Upper lobe of left lung (tissue), 6 donors: ENCODE data around the gene TEX19. TPM values are rescaled to one million over a fixed set of nuclear protein-coding genes. Genes with fewer than 3 reads are reported as not detected.
"Not testable (repeated sequence)": the region's sequence is repeated elsewhere in the genome, so short reads cannot be mapped to it uniquely, and the experiment has no call there.

Experiments
- ATAC-seq, 2 donors: fragments of 200-7000 bp; cut with Tn5 transposase; one replicate each; pipeline ENCODE4 v1.9.1; 2022; ENCODE audit warnings: mild to moderate bottlenecking in 2 of 2, moderate library complexity in 2 of 2; ENCODE audit not compliant: low FRiP score in 2 of 2
- DNase-seq, 2 donors: peaks; one replicate each; pipeline ENCODE4 v3.0.0-alpha.2; 2019 to 2020
- H3K27ac ChIP-seq, 4 donors: fragments of 200-600 bp; sonication (generic); one replicate each; pipeline ENCODE4 v1.5.1; 2016 to 2019
- H3K27me3 ChIP-seq, 4 donors: fragments of 200-600 bp; sonication (generic); one replicate each; pipeline ENCODE4 v1.5.1; 2017 to 2019
- H3K36me3 ChIP-seq, 4 donors: fragments of 200-600 bp; sonication (generic); one replicate each; pipeline ENCODE4 v1.5.1; 2016 to 2019
- H3K4me1 ChIP-seq, 4 donors: fragments of 200-600 bp; sonication (generic); one replicate each; pipeline ENCODE4 v1.5.1; 2018 to 2019
- H3K4me3 ChIP-seq, 4 donors: fragments of 200-600 bp; sonication (generic); one replicate each; pipeline ENCODE4 v1.5.1; 2017 to 2019; ENCODE audit warnings: mild to moderate bottlenecking in 2 of 4, moderate library complexity in 1 of 4
- H3K9me3 ChIP-seq, 4 donors: fragments of 200-600 bp; sonication (generic); one replicate each; pipeline ENCODE4 v1.5.1; 2018 to 2019
- EP300 ChIP-seq, 4 donors: sonication (generic); formaldehyde crosslinking; IDR thresholded peaks; one replicate each; pipeline ENCODE4 v1.5.1; 2017; ENCODE audit warnings: antibody characterized with exemption in 4 of 4, control low read depth in 2 of 4
- POLR2A ChIP-seq, 4 donors: fragments of 450-650 bp; IDR thresholded peaks; one replicate each; pipeline ENCODE4 v1.5.1; 2016 to 2017; ENCODE audit warnings: antibody characterized with exemption in 4 of 4, mild to moderate bottlenecking in 2 of 4
- POLR2AphosphoS5 ChIP-seq, 2 donors: sonication (generic); formaldehyde crosslinking; IDR thresholded peaks; one replicate each; pipeline ENCODE4 v1.5.1; 2017; ENCODE audit warnings: antibody characterized with exemption in 2 of 2
- WGBS, 2 donors: methylation state at CpG; one replicate each; pipeline ENCODE4 v1.1.5; 2017 to 2018; 5-methylcytosine and 5-hydroxymethylcytosine counted together
- total RNA-seq, 6 donors: library from RNA; depleted of rRNA in 4 of 6; stranded (reverse); fragments of >200 nt in 4 of 6; gene quantifications; one replicate each; pipeline versions ENCODE4 v1.1.0 to v1.2.1, GENCODE V29; 2016 to 2021
- TF ChIP-seq, protein P1 (sequence below), 6 experiments: fragments of 450-650 bp in 4 of 6; fragments of 200-600 bp in 2 of 6; sonication (generic) in 2 of 6; IDR thresholded peaks; one replicate each; pipeline ENCODE4 v1.5.1; 2016 to 2019; ENCODE audit warnings: antibody characterized with exemption in 6 of 6
- donor health status: DM: no; HTN: no; CAD: no; lungs with moderate emphysema.
- donor health status: DM: no; HTN: yes; CAD: no; lungs with severe emphysema.

TEX19 gene
- total RNA-seq, 6 donors from 2014 or later, result not detected

DNA sequence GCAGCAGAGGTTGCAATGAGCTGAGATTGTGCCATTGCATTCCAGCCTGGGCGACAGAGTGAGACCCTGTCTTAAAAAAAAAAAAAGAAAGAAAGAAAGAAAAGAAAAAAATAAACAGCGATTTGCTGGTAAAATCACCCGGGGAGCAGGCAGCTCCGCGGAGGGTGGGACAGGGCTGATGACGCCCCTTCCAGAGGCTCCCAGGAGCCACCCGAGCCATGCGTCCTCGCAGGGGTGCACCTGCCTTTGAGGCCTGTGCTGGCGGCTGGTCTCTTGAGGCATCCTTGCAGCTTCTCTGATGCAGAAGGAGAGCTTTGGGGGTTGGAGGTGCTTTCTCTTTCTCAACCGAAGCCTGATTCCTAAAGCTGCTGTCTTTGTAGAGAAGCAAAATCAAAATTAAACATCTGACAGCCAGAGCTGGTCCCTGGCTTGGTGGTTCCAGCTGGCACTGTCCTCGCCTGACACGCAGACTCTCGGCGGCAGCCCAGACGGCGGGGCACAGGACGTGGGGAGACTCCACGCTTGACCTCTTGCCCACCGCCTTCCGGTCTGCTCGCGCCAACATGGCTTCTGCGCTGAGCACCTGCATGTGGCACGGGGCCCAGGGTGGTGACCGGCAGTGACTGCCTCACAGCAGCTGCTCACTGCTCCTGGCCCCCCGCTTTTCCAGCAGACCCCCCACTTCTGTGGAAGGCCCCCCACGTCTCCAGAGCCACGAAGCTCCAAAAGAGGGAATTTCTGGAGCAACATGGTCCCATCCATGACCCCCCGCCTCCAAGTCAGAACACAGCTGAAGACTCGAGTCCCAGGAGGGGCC, 19.1 kb downstream of the TEX19 start:
- ATAC-seq (no peak), DNase-seq (peak in 1 of 2 donors; percentile 78)
- Histone ChIP-seq H3K36me3 (no peaks in the 10 kb centered on the region), H3K27me3 (peaks cover 0 to 25% (median 8%) of the 10 kb centered on the region in 4 donors), H3K4me1 (peaks cover 0 to 10% (median 0%) of the 10 kb centered on the region in 4 donors), H3K27ac (no peak overlapping the region), H3K4me3 (no peak overlapping the region), H3K9me3 (no peaks in the 10 kb centered on the region)
- TF ChIP-seq EP300 (IDR thresholded peaks at IDR 0.05), result no peak
- no peak for TF ChIP-seq POLR2A (IDR thresholded peaks at IDR 0.05)
- TF ChIP-seq POLR2AphosphoS5 (IDR thresholded peaks at IDR 0.05), result no peak
- TF ChIP-seq, protein P1, sequence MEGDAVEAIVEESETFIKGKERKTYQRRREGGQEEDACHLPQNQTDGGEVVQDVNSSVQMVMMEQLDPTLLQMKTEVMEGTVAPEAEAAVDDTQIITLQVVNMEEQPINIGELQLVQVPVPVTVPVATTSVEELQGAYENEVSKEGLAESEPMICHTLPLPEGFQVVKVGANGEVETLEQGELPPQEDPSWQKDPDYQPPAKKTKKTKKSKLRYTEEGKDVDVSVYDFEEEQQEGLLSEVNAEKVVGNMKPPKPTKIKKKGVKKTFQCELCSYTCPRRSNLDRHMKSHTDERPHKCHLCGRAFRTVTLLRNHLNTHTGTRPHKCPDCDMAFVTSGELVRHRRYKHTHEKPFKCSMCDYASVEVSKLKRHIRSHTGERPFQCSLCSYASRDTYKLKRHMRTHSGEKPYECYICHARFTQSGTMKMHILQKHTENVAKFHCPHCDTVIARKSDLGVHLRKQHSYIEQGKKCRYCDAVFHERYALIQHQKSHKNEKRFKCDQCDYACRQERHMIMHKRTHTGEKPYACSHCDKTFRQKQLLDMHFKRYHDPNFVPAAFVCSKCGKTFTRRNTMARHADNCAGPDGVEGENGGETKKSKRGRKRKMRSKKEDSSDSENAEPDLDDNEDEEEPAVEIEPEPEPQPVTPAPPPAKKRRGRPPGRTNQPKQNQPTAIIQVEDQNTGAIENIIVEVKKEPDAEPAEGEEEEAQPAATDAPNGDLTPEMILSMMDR (IDR thresholded peaks at IDR 0.05), result no peak
- 81 to 84% methylated on average over 16 to 29 of the region's 31 CpGs for WGBS, 2 donors

DNA sequence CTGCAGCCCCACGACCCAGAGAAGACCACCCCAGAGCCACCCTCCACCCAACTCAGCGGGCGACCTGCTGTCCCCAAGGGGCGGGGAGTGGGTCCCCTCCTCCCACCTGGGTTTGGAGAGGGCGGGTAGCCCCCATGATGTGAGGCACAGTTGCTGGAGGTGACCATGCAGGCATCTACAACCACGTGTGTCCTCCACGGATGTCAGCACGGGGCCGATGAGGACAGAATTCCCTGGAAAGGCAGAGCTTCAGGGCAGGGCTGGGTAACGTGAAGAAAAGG, 19.6 kb downstream of the TEX19 start:
- ATAC-seq (no peak), DNase-seq (no peak)
- no peaks in the 10 kb centered on the region for H3K9me3 ChIP-seq
- H3K27me3 ChIP-seq, result peaks cover 0 to 25% (median 8%) of the 10 kb centered on the region in 4 donors
- no peak overlapping the region for H3K4me3 ChIP-seq
- no peaks in the 10 kb centered on the region for H3K36me3 ChIP-seq
- WGBS, 2 donors, result 68 to 71% methylated on average over 9 to 10 of the region's 10 CpGs
- TF ChIP-seq, protein P1 (IDR thresholded peaks at IDR 0.05), result no peak
- no peak for TF ChIP-seq POLR2AphosphoS5 (IDR thresholded peaks at IDR 0.05)
- no peak for TF ChIP-seq EP300 (IDR thresholded peaks at IDR 0.05)
- no peak for TF ChIP-seq POLR2A (IDR thresholded peaks at IDR 0.05)
- H3K4me1 ChIP-seq, result peaks cover 0 to 10% (median 0%) of the 10 kb centered on the region in 4 donors
- no peak overlapping the region for H3K27ac ChIP-seq

DNA sequence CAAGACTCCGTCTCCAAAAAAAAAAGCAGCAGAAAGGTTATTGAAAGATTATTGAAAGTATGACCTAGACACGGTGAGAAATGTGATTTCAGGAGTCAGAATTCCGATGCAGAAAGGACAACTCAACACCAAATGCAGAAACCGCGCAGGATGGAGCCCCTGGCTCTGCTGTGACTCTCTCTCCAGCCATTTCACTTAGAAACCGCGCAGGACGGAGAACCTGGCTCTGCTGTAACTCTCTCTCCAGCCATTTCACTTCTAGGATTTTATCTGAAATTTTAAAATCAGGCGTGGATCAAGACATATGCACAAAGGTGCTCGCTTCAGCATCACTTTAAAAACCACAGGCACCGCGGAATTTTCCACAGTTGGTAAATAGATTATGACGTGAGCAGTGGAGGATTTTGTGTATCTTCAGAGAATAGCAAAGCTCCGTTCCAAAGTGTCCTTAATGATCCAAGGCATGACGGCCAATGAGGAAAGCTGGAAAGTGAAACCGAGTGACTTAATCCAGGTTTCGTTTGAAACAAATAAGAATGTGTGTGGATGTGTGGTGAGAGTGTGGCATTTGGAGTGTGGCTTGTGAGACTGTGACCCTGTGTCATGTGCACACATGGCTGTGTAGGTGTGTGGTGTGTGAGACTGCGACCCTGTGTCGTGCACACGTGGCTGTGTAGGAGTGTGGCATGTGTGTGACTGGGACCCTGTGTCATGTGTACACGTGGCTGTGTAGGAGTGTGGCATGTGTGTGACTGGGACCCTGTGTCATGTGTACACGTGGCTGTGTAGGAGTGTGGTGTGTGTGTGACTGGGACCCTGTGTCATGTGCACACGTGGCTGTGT, 22.0 kb downstream of the TEX19 start:
- H3K36me3 ChIP-seq, result no peaks in the 10 kb centered on the region
- ATAC-seq (no peak), DNase-seq (no peak)
- no peaks in the 10 kb centered on the region for H3K9me3 ChIP-seq
- TF ChIP-seq EP300 (IDR thresholded peaks at IDR 0.05), result no peak
- no peak for TF ChIP-seq POLR2A (IDR thresholded peaks at IDR 0.05)
- no peak for TF ChIP-seq POLR2AphosphoS5 (IDR thresholded peaks at IDR 0.05)
- TF ChIP-seq, protein P1 (IDR thresholded peaks at IDR 0.05), result no peak
- no peak overlapping the region for H3K4me3 ChIP-seq
- 61 to 67% methylated on average over 23 of the region's 23 CpGs for WGBS, 2 donors
- H3K27me3 ChIP-seq, result peaks cover 0 to 16% (median 4%) of the 10 kb centered on the region in 4 donors
- no peak overlapping the region for H3K27ac ChIP-seq
- H3K4me1 ChIP-seq, result peaks cover 7 to 12% (median 9%) of the 10 kb centered on the region in 4 donors

DNA sequence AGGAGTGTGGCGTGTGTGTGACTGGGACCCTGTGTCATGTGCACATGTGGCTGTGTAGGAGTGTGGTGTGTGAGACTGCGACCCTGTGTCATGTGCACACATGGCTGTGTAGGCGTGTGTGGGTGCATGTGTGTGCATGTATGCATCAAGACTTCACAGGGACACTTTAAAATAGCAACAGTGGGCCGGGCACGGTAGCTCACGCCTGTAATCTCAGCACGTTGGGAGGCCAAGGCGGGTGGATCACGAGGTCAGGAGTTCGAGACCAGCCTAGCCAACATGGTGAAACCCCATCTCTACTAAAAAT, 22.6 kb downstream of the TEX19 start:
- H3K4me3 ChIP-seq, H3K36me3 ChIP-seq, ATAC-seq, H3K9me3 ChIP-seq, H3K27ac ChIP-seq, DNase-seq: not testable (repeated sequence)
- 75 to 83% methylated on average over 10 of the region's 10 CpGs for WGBS, 2 donors
- peaks cover 0 to 20% (median 6%) of the 10 kb centered on the region in 4 donors for H3K27me3 ChIP-seq
- H3K4me1 ChIP-seq, result peaks cover 7 to 12% (median 9%) of the 10 kb centered on the region in 4 donors

DNA sequence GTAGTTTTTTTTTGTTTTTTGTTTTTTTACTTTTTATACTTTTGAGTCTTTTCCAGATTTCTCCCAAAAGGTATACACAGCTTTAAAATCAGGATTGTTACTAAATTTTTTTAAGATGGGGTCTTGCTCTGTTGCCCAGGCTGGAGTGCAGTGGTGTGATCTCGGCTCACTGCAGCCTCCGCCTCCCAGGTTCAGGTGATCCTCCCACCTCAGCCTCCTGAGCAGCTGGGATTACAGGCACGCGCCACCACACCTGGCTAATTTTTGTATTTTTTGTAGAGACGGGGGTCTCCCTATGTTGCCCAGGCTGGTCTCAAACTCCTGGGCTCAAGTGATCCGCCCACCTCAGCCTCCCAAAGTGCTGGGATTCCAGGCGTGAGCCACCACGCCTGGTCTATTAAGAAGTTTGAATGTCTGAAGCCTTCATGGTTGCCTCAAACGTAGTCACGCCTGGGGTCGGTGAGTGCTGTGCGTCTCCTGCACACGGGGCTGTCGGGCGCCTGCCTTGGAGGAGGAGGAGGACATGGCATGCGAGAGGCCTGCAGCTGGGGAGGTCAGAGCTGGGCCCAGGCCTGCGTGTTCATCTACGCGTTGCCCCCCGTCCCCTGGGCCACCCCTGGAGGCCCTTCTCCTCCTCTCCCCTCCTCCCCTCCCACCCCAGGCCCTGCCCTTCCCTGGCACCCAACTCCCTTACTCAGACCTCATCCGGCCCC, 23.3 kb downstream of the TEX19 start:
- not testable (repeated sequence) for H3K36me3 ChIP-seq, ATAC-seq, H3K27ac ChIP-seq, H3K9me3 ChIP-seq, H3K4me3 ChIP-seq
- 80 to 91% methylated on average over 12 to 17 of the region's 21 CpGs for WGBS, 2 donors
- Histone ChIP-seq H3K27me3 (peaks cover 0 to 22% (median 8%) of the 10 kb centered on the region in 4 donors), H3K4me1 (peaks cover 7 to 18% (median 9%) of the 10 kb centered on the region in 4 donors)
- peak in 1 of 2 donors; percentile 59 for DNase-seq
